Measurements from ENCODE around the gene KIR2DL3.
"Not testable (repeated sequence)": the region's sequence is repeated elsewhere in the genome, so short reads cannot be mapped to it uniquely, and the experiment has no call there.

Gene KIR2DL3

DNA sequence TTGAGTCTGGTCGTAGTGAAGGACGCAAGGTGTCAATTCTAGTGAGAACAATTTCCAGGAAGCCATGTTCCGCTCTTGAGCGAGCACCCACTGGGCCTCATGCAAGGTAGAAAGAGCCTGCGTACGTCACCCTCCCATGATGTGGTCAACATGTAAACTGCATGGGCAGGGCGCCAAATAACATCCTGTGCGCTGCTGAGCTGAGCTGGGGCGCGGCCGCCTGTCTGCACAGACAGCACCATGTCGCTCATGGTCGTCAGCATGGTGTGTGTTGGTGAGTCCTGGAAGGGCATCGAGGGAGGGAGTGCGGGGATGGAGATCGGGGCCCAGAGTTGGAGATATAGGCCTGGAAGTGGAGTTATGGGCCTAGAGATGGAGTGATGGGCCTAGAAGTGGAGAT is at the start of gene KIR2DL3:
TSS of gene KIR2DL3 (plus strand) at position 208 of the 400 bp plus-strand sequence. CDS start at position 241, 33 bp downstream.
- DNase-seq, result not testable (repeated sequence)

DNA sequence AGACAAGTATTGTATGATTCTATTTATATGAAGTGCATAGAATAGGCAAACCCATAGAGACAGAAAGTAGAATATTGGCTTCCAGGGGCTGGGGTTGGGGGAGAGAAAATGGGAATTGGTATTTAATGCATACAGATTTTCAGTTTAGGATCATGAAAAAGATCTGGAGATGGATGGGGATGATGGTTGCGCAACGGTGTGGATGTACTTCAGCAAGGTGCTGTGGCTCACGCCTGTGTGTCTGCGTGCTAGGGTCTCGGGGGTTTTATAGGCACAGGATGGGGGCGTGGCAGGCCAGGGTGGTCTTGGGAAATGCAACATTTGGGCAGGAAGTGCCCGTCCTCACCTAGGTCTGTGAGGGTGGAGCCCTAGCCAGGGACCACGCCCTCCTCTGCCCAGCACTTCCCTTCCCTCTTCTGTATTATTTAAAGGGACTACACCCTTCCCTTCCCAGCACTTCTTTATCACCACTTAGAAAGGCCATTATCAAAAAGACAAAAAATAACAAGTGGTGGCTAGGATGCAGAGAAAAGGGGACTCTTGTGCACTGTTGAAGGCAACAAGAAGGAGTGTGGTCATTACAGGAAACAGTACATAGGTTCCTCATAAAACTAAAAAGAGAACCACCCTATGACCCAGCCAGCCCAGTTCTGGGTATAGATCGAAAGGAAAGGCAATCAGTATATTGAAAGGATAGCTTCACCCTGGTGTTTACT is 46.6 kb upstream of the KIR2DL3 start:
- DNase-seq, result no peak

DNA sequence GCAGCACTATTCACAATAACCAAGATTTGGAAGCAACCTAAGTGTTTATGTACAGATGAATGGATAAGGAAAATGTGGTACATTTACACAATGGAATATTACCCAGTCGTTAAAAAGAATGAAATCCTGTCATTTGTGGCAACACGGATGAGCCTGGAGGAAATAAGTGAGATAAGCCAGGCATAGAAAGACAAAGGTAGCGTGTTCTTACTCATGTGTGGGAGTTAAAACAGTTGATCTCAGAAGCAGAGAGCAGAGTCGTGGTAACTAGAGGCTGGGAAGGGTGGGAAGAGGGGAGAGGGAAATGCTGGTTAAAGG is 46.1 kb upstream of the KIR2DL3 start:
- no peak for DNase-seq

DNA sequence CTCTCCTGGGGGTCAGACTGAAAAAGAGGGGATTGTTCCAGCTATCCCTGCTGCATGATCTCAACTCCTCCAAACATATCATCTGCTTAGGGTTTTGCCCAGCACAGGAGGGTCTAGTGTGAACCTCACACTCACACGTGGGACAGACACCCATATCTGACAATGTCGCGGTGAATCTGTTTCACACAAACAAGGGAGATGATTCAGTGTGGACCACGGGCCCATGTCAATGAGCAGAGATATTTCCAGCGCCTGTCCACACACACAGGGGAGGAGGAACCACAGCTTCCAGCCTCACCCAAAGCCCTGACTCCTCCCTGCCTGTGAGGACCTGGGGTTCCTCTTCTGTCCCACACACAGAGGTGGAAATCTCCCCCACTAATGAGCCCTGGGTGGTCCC is 43.7 kb upstream of the KIR2DL3 start:
- DNase-seq, result no peak

DNA sequence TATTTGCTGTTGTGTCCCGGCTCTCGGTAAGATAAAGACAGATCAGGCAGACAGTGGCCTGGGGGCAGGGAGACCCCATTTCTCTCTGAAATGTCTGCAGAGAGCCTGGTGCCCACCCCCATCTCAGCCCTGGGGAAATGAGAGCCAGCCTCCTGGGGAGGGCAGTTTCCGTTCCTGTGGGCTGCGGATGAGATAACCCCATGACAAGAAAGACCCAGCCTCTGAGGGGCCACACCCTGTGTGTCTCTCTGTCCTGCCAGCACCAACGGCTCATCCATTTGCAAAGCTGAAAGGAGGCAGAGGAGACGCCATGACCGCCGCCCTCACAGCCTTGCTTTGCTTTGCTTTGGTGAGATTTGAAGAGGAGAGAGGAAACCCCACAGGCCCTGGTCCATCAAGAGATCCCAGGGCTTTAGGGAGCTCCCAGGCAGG is 42.2 kb upstream of the KIR2DL3 start:
- DNase-seq, result no peak

DNA sequence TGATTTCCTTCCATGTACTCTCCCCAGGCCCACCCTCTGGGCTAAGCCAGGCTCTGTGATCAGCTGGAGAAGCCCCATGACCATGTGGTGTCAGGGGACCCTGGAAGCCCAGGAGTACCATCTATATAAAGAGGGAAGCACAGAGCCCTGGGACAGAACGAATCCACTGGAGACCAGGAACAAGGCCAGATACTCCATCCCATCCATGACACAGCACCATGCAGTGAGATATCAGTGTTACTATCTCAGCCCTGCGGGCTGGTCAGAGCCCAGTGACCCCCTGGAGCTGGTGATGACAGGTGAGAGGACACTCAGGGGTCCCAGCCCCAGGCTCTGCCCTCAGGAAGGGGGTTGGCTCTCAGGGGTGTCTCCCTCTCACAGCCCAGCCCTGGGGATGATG is 41.5 kb upstream of the KIR2DL3 start:
- no peak for DNase-seq

DNA sequence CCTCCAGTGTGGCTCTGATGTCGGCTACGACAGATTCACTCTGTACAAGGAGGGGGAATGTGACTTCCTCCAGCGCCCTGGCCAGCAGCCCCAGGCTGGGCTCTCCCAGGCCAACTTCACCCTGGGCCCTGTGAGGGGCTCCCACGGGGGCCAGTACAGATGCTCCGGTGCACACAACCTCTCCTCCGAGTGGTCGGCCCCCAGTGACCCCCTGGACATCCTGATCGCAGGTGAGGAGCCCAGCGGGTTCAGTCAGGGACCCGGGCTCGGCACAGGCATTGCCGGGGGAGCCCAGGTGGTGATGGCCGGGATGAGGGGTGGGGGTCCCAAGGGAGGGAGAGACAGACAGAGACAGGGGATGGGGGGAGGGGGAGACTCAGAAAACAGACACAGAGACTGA is 40.6 kb upstream of the KIR2DL3 start:
- not testable (repeated sequence) for DNase-seq

DNA sequence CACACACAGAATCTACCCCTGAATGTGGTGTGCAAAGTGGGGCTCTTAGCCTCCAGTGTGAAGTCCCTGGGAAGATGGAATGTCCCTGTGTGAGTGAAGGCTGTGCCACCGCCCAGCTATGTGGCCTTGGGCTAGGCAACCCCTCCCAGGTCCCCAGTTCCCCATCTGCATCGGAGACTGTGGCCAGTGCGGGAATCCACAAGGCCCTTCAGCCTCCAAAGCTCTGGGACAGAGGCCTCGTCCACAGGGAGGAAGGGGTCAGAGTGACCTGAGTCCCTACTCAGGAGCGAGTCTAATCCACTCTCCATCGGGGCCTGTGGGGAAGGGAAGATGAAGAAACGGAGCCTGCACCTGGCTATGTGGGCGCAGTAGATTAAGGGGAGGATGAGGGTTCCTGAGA is 33.4 kb upstream of the KIR2DL3 start:
- no peak for DNase-seq

DNA sequence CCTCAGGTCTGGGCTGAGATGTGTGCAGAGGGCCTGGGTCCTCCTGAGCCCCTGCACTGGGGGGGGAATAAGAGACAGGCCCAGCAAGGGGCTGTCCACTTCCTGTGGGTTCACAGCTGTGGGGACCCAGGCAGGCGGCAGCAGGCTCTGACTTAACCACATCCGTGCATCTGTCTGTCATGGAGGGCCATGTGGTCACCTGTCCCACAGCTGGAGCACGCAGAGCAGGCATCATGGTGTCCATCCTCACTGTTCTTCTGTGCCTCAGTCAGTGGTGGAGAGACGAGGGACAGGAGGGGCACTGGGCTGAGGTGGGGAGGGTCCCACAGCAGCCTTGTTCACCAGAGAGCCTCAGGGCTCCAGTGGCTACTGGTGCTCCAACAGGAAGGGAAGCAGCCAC is 30.4 kb upstream of the KIR2DL3 start:
- no peak for DNase-seq

DNA sequence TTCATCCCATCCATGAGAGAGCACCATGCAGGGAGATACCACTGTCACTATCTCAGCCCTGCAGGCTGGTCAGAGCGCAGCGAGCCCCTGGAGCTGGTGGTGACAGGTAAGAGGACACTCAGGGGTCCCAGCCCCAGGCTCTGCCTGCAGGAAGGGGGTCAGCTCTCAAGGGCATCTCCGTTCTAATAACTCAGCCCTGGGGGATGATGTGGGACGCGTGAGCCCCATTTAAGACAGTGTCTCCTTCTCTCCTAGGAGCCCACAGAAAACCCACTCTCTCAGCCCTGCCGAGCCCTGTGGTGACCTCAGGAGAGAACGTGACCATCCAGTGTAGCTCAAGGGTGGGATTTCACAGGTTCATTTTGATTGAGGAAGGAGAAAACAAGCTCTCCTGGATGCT is 29.5 kb upstream of the KIR2DL3 start:
- DNase-seq, result no peak

DNA sequence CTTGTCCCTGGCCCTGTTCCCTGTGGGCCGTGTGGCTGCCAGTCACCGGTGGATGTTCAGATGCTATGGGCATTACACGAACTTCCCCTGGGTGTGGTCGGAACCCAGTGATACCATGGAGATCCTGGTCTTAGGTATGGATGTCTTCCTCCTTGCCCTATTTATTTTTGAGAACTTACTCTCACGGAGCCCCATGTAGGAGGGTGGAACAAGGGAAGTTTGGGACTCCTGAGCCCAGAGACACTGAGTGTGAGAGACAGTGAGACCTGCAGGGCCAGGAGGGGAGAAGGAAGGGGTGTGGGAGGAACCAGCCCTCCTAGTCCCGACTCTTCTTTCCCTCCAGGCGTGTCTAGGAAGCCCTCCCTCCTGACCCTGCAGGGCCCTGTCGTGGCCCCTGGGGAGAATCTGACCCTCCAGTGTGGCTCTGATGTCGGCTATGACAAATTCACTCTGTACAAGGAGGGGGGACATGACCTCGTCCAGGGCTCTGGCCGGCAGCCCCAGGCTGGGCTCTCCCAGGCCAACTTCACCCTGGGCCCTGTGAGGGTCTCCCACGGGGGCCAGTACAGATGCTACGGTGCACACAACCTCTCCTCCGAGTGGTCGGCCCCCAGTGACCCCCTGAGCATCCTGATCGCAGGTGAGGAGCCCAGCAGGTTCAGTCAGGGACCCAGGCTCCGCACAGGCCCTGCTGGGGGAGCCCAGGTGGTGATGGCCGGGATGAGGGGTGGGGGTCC is 28.9 kb upstream of the KIR2DL3 start:
- DNase-seq, result no peak

DNA sequence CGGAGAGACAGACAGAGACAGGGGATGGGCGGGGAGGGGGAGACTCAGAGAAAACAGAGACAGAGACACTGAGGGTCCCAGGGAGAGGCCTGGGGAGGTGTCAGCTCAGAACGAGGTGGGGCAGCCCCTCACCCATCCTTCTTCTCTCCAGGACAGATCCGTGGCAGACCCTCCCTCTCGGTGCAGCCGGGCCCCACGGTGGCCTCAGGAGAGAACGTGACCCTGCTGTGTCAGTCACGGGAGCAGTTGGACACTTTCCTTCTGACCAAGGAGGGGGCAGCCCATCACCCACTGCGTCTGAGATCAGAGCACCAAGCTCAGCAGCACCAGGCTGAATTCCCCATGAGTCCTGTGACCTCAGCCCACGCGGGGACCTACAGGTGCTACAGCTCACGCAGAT is 28.4 kb upstream of the KIR2DL3 start:
- DNase-seq, result not testable (repeated sequence)

DNA sequence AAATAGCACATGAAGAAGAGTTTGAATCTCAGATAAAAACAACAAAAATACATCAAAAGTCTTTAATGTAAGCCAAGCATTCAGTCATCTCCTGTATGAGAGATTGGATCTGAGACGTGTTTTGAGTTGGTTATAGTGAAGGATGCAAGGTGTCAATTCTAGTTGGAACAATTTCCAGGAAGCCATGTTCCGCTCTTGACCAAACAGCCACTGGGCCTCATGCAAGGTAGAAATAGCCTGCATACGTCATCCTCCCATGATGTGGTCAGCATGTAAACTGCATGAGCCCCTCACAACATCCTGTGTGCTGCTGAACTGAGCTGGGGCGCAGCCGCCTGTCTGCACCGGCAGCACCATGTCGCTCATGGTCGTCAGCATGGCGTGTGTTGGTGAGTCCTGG is 14.2 kb upstream of the KIR2DL3 start, which contains the start of gene KIR3DL3:
TSS of gene KIR3DL3 (plus strand) at position 301 of the 400 bp plus-strand sequence. CDS start at position 356, 55 bp downstream.
- no peak for DNase-seq

DNA sequence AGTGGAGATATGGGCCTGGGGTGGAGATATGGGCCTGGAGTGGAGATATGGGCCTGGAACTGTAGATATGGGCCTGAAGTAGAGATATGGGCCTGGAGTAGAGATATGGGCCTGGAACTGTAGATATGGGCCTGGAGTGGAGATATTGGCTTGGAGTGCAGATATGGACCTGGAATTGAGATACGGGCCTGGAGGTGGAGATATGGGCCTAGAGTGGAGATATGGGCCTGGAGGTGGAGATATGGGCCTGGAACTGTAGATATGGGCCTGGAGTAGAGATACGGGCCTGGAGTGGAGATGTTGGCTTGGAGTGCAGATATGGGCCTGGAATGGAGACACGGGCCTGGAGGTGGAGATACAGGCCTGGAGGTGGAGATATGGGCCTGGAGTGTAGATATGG is 13.7 kb upstream of the KIR2DL3 start:
- DNase-seq, result no peak

DNA sequence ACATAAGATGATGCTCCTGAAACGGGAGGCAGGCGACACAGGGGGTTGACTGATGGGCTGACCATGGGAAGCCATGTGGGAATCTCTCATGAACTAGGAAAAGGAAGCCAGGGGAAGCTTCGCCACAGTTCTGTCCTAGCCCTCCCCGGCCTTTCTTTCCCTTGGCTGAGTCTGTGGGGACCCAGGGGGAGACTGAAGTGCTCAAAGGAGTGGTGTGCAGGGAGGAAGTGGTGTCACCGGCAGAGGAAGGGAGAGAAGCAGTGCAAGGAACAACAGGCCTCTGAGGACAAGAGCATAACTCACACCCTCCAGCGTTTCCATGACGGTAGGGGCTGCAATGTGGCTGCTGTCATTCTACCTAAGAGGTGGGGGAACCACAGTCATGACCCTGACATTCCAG is 13.0 kb upstream of the KIR2DL3 start:
- no peak for DNase-seq

DNA sequence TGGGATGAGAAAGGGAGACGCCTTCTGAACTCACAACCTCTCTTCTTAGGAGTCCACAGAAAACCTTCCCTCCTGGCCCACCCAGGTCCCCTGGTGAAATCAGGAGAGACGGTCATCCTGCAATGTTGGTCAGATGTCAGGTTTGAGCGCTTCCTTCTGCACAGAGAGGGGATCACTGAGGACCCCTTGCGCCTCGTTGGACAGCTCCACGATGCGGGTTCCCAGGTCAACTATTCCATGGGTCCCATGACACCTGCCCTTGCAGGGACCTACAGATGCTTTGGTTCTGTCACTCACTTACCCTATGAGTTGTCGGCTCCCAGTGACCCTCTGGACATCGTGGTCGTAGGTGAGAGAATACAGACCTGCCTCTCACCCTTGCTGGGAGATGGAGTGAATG is 10.8 kb upstream of the KIR2DL3 start:
- DNase-seq, result no peak

DNA sequence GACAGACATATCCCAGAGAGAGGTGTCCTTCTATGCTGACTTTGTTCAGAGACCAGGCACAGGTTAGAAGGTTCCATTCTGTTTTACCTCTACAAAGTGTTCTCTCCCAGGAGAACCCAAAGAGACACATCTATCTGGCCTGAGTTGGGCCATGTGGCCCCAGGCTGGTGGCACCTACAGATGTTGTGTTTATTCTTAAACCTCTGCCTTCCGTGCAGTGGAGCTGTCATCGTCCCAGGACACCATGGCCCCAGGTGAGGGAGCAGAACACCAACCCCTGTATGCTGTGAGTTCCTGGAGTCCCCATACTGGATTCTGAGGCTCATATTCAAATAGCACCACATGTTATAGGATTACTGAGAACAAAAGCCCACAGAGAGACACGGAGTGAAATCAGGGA is 10.1 kb upstream of the KIR2DL3 start:
- DNase-seq, result no peak

DNA sequence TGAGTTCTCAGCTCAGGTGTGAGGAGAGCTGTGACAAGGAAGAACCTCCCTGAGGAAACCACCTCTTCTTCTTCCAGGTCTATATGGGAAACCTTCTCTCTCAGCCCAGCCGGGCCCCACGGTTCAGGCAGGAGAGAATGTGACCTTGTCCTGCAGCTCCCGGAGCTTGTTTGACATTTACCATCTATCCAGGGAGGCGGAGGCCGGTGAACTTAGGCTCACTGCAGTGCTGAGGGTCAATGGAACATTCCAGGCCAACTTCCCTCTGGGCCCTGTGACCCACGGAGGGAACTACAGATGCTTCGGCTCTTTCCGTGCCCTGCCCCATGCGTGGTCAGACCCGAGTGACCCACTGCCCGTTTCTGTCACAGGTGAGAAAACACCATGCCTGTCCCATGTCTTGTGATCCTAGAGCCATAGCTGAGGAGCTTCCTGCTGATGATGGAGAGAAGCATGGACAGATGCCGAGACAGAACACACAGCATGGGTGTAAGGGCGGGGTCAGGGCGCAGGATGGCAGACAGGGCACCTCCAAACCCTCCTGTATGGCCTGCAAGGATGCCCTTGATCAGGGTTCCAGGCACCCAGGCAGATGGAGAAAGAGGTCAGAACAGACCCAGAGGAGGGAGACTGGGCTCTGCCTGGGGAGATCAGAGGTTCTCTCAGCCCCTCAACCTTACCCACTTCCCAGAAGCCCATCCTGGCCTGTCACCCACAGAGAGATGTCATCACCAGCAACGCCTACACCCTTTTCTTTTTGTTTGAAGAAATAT is 8.7 kb upstream of the KIR2DL3 start:
- no peak for DNase-seq

DNA sequence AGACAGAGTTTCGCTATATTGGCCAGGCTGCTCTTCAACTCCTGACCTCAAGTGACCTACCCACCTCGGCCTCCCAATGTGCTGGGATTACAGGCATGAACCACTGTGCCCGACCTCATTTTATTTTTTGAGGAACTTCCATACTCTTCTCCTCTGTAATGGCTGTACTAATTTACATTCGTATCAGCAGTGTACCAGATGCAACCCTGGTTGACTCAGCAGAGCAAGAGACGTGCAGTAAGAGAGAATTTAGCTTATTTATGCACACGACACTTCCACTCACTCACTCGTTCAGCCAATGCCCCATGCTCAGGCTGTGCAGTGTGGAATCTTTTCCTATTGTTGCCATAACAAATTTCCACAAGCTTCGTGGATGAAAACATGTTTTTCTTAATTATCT is 7.1 kb upstream of the KIR2DL3 start:
- DNase-seq, result no peak

DNA sequence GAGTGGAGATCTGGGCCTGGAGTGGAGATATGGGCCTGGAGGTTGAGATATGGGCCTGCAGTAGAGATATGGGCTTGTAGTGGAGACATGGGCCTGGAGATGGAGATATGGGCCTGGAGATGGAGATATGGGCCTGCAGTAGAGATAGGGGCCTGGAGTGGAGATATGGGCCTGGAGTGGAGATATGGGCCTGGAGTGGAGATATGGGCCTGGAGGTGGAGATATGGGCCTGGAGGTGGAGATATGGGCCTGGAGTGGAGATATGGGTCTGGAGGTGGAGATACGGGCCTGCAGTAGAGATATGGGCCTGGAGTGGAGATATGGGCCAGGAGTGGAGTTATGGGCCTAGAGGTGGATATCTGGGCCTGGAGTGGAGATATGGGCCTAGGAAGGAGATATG is 402 bp downstream of the KIR2DL3 start:
- DNase-seq, result no peak

DNA sequence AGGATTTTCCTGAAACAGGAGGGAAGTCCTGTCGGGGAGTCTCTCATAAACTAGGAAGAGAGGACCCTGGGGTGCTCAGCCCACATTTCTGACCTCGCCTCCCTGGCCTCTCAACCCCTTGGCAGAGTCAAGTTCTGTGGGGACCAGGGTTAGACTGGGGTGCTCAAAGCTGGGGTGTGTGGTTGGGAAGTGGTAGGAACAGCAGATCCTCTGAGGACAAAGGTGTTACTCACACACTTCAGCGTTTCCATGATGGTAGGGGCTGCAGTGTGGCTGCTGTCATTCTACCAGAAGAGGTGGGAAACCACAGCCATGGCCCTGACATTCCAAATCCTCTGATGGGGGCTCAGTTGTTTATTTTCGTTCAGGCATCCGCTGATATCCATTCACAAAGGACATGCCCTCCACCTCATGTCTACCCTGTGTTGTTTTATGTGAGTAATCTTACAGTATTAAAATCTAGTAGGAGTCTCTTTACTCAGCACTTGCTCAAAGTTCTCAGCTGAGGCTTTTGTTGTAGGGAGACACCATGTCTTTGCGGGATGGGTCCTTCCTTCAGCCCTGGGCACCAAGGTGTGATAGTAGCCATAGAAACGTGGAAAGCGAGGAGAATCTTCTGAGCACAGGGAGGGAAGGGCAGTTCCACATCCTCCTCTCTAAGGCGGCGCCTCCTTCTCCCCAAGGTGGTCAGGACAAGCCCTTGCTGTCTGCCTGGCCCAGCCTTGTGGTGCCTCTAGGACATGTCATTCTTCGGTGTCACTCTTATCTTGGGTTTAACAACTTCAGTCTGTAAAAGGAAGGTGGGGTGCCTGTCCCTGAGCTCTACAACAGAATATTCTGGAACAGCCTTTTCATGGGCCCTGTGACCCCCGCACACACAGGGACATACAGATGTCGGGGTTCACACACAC is 1.5 kb downstream of the KIR2DL3 start:
- DNase-seq, result no peak

DNA sequence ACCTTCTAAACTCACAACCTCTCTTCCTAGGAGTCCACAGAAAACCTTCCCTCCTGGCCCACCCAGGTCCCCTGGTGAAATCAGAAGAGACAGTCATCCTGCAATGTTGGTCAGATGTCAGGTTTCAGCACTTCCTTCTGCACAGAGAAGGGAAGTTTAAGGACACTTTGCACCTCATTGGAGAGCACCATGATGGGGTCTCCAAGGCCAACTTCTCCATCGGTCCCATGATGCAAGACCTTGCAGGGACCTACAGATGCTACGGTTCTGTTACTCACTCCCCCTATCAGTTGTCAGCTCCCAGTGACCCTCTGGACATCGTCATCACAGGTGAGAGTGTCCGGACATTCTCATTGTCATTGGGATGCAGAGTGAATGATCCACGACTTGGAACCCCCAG is 3.6 kb downstream of the KIR2DL3 start:
- not testable (repeated sequence) for DNase-seq

DNA sequence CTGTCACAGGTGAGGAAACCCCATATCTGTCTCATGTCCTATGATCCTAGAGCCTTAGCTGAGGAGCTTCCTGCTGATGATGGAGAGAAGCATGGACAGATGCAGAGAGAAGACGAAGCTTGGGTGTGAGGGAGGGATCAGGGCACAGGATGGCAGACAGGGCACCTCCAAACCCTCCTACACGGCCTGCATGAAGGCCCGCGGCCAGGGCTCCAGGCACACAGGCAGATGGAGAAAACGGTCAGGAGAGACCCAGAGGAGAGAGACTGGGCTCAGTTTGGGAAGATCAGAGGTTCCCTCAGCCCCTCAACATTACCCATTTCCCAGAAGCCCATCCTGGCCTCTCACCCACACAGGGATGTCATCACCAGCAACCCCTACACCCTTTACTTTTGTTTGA is 5.8 kb downstream of the KIR2DL3 start:
- DNase-seq, result not testable (repeated sequence)
